EH (cell line): ENCODE results near the gene CATSPERB.
"Not testable (repeated sequence)": the region's sequence is repeated elsewhere in the genome, so short reads cannot be mapped to it uniquely, and the experiment has no call there.

Source experiments
- DNase-seq: peaks from one replicate; pipeline ENCODE4 v3.0.0-alpha.2; 2015; ENCODE audit warnings: low read depth

The CATSPERB gene

GRCh38 chr14:91575469-91576208 lies 156.2 kb downstream of the CATSPERB start:
- DNase-seq = no peak

DNA sequence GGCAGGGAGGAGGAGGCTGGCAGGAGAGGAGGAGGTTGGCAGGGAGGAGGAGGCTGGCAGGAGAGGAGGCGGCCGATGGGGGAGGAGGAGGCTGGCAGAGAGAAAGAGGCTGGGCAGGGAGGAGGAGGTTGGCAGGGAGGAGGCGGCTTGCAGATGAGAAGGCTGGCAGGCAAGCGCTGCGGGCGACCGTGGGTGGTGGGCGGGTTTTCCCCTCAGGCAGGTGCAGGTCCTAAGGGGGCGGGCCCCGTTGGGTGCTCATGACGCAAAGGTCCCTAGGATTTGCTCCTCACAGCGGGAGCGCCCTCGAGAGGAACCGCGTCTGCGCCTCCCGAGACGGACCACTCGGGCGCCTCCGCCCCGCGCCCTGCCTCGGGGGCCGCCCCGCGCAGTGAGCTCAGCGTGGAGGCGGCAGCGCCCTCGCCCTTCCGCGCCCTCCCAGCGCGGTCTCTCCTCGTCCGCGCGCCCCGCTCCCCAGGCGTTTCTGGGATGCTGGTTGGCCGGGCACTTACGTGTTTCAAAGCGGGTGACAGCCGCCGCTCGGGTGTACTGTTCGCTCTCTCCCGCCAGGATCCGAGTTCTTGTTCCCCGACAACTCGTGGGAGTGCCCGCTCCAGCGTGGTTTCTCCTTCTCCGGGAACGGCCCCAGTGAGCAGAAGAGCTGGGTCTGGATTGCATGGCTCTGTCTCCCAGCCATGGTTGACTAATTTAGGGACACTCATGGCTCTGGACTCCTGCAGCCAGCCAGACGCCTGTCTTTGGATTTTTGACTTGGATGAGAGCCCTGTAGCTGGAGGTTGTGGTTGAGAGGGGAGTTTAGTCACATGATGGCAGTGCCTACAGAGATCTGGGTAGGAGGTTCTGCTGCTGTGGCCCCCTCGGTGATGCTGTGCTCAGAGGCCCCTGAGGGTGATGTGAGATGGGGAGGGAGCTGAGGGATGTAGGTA lies 157.7 kb downstream of the CATSPERB start:
- peak; percentile 73 for DNase-seq

DNA sequence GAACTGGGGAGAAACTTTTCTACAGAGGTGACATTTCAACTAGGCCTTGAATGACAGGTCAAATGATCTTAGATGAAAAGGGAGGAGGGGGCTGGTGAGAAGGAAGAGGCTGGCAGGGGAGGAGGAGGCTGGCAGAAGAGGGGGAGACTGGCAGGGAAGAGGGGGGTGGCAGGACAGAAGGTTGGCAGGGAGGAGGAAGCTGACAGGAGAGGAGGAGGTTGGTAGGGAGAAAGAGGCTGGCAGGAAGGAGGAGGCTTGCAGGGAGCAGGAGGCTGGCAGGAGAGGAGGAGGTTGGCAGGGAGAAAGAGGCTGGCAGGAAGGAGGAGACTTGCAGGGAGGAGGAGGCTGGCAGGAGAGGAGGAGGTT lies 158.4 kb downstream of the CATSPERB start:
- no peak for DNase-seq

DNA sequence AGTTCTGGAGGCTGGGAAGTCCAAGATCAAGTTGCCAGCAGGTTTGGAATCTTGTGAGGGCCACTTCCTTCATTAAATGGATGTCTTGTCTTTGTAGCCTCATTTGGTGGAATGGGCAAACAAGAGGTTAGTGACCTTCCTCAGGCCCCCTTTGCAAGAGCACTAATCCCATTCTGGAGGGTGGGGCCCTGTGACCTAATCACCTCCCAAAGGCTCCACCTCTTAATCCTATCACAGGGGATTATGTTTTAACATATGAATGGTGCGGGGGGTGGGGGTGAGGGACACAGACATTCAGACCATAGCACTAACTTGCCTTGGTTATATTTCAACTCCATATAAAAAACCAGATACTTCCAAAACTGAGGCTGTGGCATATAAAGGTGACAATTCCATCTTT lies 161.9 kb downstream of the CATSPERB start:
- DNase-seq = no peak

DNA sequence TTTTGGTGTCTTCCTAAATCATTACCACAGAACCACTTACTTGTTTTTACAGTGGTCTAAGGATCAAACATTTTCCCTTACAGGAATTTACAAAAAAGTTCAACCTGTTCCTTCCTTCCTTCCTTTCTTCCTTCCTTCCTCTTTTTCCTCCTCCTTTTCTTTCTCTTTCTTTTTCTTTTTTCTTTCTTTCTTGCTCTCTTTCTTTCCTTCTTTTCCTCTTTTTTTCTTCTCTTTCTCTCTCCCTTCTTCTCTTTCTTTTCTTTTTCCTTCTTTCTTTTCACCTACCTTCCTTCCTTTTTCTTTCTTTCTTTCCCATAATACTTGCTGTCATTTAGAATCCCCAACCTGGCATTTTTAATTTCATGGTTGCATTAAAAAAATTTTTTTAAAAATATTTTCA lies 162.6 kb downstream of the CATSPERB start:
- no peak for DNase-seq

DNA sequence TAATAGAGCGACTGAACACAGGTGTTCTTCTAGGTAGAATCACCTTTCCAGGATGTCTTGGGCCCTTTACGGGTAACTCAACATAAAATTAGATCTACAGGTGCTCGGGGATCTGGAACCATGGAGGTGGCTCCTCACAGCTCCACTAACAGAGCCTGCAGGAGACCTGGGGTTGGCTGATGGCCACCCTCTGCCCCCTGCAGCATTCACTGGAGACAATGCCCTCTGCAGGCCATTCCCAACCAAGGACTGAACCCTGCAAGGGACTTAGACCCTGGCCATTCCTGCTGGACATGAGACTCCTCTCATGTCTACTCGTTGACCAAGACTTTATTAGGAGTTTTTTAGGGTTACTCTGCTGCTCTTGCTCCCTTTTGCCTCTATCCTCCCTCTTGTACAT lies 163.3 kb downstream of the CATSPERB start:
- DNase-seq = no peak

- not testable (repeated sequence) for DNase-seq
Measured at GRCh38 chr14:91567827-91568226, 164.1 kb downstream of the CATSPERB start.

- no peak for DNase-seq
Measured at GRCh38 chr14:91555531-91555930, 176.4 kb downstream of the CATSPERB start.

DNA sequence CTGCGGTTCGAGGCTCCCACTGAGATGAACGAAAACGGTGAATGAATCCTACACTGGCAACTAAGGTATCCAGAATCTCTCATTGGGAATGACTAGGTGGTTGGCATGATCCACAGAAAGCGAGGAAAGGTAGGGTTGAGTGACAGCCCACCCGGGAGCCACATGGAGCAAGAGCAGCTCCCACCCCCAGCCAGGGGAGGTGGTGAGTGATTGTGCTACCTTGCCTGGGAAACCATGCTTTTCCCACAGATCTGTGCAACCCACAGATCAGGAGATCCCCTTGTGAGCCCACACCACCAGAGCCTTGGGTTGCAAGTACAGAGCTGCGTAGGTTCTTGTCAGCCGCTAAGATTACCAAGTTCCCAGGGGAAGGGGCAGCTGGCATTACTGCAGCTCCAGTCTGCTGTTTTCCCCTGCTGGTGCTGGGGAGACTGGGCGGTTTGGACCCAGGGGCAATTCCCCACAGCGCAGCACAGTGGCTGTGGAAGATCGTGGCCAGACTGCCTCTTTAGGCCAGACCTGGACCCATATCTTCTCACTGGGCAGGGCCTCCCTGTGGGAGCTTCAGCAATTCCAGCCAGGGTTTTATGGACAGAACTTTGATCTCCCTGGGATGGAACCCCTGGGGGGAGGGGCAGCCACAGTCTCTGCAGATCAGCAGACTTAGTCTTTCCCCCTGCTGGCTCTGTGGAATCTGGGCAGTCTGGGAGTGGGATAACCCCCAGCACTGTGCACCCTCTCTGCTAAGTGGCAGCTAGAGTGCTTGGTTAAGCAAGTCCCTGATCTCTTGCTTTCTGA lies 177.2 kb downstream of the CATSPERB start:
- DNase-seq = no peak

GRCh38 chr14:91548108-91548507 lies 183.8 kb downstream of the CATSPERB start:
- no peak for DNase-seq

- DNase-seq = no peak
Measured at GRCh38 chr14:91545946-91546716, 185.8 kb downstream of the CATSPERB start.

DNA sequence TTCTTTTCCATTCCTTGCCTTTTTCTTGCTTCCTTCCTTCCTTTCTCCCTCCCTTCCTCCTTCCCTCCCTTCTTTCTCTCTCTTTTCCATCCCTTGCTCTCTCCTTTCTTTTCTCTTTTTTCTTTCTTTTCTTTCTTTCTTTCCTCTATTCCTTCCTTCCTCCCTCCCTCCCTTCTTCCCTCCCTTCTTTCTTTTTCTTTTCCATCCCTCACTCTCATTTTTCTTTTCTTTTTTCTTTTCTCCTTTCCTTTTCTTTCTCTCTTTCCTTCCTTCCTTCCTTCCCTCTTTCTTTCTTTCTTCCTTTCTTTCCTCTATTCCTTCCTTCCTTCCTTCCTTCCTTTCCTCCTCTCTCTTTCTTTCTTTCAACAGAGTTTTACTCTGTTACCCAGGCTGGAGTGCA lies 186.7 kb downstream of the CATSPERB start:
- DNase-seq = no peak

DNA sequence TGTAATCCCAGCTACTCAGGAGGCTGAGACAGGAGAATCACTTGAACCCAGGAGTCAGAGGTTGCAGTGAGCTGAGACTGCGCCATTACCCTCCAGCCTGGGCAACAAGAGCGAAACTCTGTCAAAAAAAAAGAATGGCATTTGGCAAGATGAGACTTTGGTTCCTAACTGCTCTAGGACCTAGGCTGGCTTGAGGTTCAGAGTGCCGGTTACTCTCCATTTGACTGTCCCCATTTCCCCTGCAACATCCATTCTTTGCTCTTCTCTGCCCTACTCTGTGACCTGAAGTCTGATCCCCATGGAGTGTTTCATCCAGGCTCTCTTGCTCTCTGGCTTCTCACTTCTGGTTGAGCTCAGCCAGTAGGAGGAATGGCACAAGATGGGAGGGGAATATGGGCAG lies 195.6 kb downstream of the CATSPERB start:
- no peak for DNase-seq

DNA sequence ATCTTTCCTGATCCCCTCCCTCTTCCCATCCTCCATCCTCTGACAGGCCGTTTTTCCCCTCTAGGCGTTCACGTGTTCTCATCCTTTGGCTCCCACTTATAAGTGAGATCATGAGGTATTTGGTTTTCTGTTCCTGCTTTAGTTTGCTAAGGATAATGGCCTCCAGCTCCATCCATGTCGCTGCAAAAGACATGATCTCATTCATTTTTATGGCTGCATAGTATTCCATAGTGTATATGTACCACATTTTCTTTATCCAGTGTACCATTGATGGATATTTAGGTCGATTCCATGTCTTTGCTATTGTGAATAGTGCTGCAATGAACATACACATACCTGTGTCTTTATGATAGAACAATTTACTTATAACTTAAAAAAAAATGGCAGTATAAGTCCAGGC lies 197.8 kb downstream of the CATSPERB start:
- DNase-seq = not testable (repeated sequence)

- no peak for DNase-seq
Measured at GRCh38 chr14:91533623-91534022, 198.3 kb downstream of the CATSPERB start.
